Pancreas (tissue), 10 donors: ENCODE data around the gene CACNA1I. TPM values are rescaled to one million over a fixed set of nuclear protein-coding genes. Genes with fewer than 3 reads are reported as not detected.
A peak's percentile ranks its signal among the peaks of the same experiment; 100 is the strongest.

Experiments
- ATAC-seq, 4 donors: fragments of 200-7000 bp; cut with Tn5 transposase; one replicate each; pipeline versions ENCODE4 v1.8.0 to v1.9.1; 2020; ENCODE audit warnings: mild to moderate bottlenecking in 4 of 4, moderate library complexity in 4 of 4
- DNase-seq, 6 donors: peaks; one replicate each; pipeline ENCODE4 v3.0.0-alpha.2; 2020
- FAIRE-seq: peaks from 2 replicates; lab custom pipeline; 2012; peaks lifted over from hg19 to GRCh38; lab: Jason Lieb, UNC
- H3K27ac ChIP-seq, 4 donors: fragments of 200-600 bp; sonication (generic); 1 replicate in 3 of 4; 2 replicates in 1 of 4; pipeline versions ENCODE4 v1.5.0 to v1.8.0; 2020
- H3K27me3 ChIP-seq, 4 donors: fragments of 200-600 bp; one replicate each; pipeline ENCODE4 v1.8.0; 2021
- H3K36me3 ChIP-seq, 3 donors: fragments of 200-600 bp; sonication (generic) in 1 of 3; one replicate each; pipeline versions ENCODE4 v1.5.0 to v1.8.0; 2020 to 2021
- H3K4me1 ChIP-seq, 3 donors: fragments of 200-600 bp; one replicate each; pipeline ENCODE4 v1.8.0; 2021
- H3K4me3 ChIP-seq, 4 donors: fragments of 200-600 bp; sonication (generic) in 2 of 4; one replicate each; pipeline versions ENCODE4 v1.5.0 to v1.8.0; 2020 to 2021
- H3K9me3 ChIP-seq, 4 donors: fragments of 200-600 bp; one replicate each; pipeline ENCODE4 v1.8.0; 2021
- CTCF ChIP-seq, 4 donors: fragments of 200-600 bp; sonication (generic) in 3 of 4; IDR thresholded peaks; one replicate each; pipeline versions ENCODE4 v1.5.0 to v1.8.0; 2021; ENCODE audit warnings: antibody characterized with exemption in 4 of 4
- WGBS, 2 donors: extraction: QIAGEN DNeasy Blood & Tissue Kit; methylation state at CpG; one replicate each; pipeline ENCODE4 v1.1.7; 2013; 5-methylcytosine and 5-hydroxymethylcytosine counted together
- intact Hi-C, 3 donors: fragments of 100-400 bp; cut with DNase I; formaldehyde crosslinking; loops; one replicate each; pipeline versions ENCODE4 v1.11.1 to v1.14.2; 2022
- polyA plus RNA-seq, 2 donors: library from polyadenylated mRNA; stranded (reverse); fragments of 200-250 nt; gene quantifications; one replicate each; pipeline ENCODE4 v1.2.3, GENCODE V29; 2013
- total RNA-seq, 6 donors: library from RNA; stranded (reverse); fragmentation: NEBNext Ultra II Directional in 4 of 6; extraction: Animal tissue kit (Norgen Biotek cat#: 25700) in 4 of 6; gene quantifications; one replicate each; pipeline versions ENCODE4 v1.2.1 to v1.2.4, GENCODE V29; 2021 to 2023
- donor health status: healthy with polysubstance abuse.
- donor health status: DM: no; HTN: no; CAD: no; lungs with moderate emphysema.
- donor health status: DM: no; HTN: no; CAD: no.
- donor health status: control.
- donor health status: control.
- donor health status: Bipolar disorder and iron deficiency.
- donor health status: DM: yes; HTN: yes; CAD: no.
- donor health status: DM: no; HTN: no; CAD: no.
- donor health status: DM: no; HTN: no; CAD: no.
- donor health status: DM: yes; HTN: yes; CAD: no.

Gene CACNA1I
- total and polyA plus RNA-seq, 8 donors, result 0.04 to 0.21 (median 0.07) TPM

- no peak for ATAC-seq
These were observed 107.4 kb downstream of the CACNA1I start for GRCh38 chr22:39677967-39678366.

GRCh38 chr22:39678862-39679490 is 108.4 kb downstream of the CACNA1I start:
- H3K4me1 ChIP-seq, result no peaks in the 10 kb centered on the region
- no peak overlapping the region for H3K4me3 ChIP-seq
- no peaks in the 10 kb centered on the region for H3K36me3 ChIP-seq
- intact Hi-C loops, result loop anchor here in 1 of 3 donors (10.0 kb wide), 1 partner anchor 584 kb away; the partner anchor contains the start of gene APOBEC3H
- 84 to 88% methylated on average over 46 to 47 of the region's 47 CpGs for WGBS, 2 donors
- ATAC-seq (no peak), DNase-seq (peak in 1 of 6 donors; percentile 44), FAIRE-seq (no peak)
- no peak for TF ChIP-seq CTCF (IDR thresholded peaks at IDR 0.05)
- H3K9me3 ChIP-seq, result no peaks in the 10 kb centered on the region
- no peak overlapping the region for H3K27ac ChIP-seq
- H3K27me3 ChIP-seq, result no peaks in the 10 kb centered on the region

More at GRCh38 chr22:39677967-39678366, 107.4 kb downstream of the CACNA1I start:
- Histone ChIP-seq H3K27me3 (no peaks in the 10 kb centered on the region), H3K27ac (no peak overlapping the region), H3K9me3 (no peaks in the 10 kb centered on the region), H3K4me1 (no peaks in the 10 kb centered on the region), H3K4me3 (no peak overlapping the region), H3K36me3 (no peaks in the 10 kb centered on the region)
- no peak for TF ChIP-seq CTCF (IDR thresholded peaks at IDR 0.05)
- 82 to 89% methylated on average over 12 of the region's 12 CpGs for WGBS, 2 donors
- DNase-seq (peak in 1 of 6 donors; percentile 59), FAIRE-seq (no peak)
- intact Hi-C loops, result loop anchor here in 1 of 3 donors (10.0 kb wide), 1 partner anchor 583 kb away; the partner anchor contains the start of gene APOBEC3H

GRCh38 chr22:39679652-39680051 is 109.1 kb downstream of the CACNA1I start:
- no peaks in the 10 kb centered on the region for H3K4me1 ChIP-seq
- H3K9me3 ChIP-seq, result no peaks in the 10 kb centered on the region
- H3K4me3 ChIP-seq, result no peak overlapping the region
- no peaks in the 10 kb centered on the region for H3K36me3 ChIP-seq
- TF ChIP-seq CTCF (IDR thresholded peaks at IDR 0.05), result no peak
- H3K27ac ChIP-seq, result no peak overlapping the region
- FAIRE-seq (no peak), ATAC-seq (no peak), DNase-seq (peak in 1 of 6 donors; percentile 48)
- no peaks in the 10 kb centered on the region for H3K27me3 ChIP-seq
- 82 to 88% methylated on average over 17 of the region's 17 CpGs for WGBS, 2 donors
- intact Hi-C loops, result loop anchor here in 1 of 3 donors (10.0 kb wide), 1 partner anchor 585 kb away; the partner anchor contains the start of gene APOBEC3H

DNA sequence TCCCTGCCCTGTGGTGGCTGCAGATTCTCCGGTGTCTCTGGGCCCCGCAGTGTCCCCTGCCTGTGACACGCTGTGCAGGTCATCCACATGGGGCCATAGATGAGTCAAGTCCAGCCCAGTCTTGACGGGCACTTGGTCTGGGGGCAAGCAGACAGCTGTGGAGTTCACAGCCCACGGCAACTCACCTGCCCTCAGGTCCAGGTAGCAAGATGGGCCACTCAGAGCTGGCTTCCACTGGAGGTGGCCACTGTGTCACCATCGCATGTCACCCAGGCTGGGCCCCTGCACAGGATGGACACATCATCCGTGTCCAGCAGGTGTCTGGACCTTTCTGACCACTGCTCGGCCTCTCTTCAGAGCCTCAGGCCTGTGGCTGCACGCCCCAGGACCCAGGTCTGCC is 109.9 kb downstream of the CACNA1I start:
- H3K4me3 ChIP-seq, result no peak overlapping the region
- no peak overlapping the region for H3K27ac ChIP-seq
- ATAC-seq (no peak), FAIRE-seq (no peak), DNase-seq (peak in 1 of 6 donors; percentile 52)
- H3K9me3 ChIP-seq, result no peaks in the 10 kb centered on the region
- no peaks in the 10 kb centered on the region for H3K36me3 ChIP-seq
- no peaks in the 10 kb centered on the region for H3K4me1 ChIP-seq
- no peaks in the 10 kb centered on the region for H3K27me3 ChIP-seq
- TF ChIP-seq CTCF (IDR thresholded peaks at IDR 0.05), result no peak
- 85 to 91% methylated on average over 9 of the region's 9 CpGs for WGBS, 2 donors
- intact Hi-C loops, result no loop called here
